Endothelial cell of umbilical vein (primary cell): ENCODE measurements around the gene PCTP.

ENCODE experiments used
- EZH2 ChIP-seq: IDR thresholded peaks from 2 replicates; pipeline ENCODE4 v1.6.1; 2012; ENCODE audit warnings: borderline replicate concordance, low read depth, mild to moderate bottlenecking, moderate library complexity, low read length, inconsistent platforms; ENCODE audit not compliant: severe bottlenecking
- FOS ChIP-seq: IDR thresholded peaks from 2 replicates; pipeline ENCODE4 v1.6.1; 2011; ENCODE audit warnings: mild to moderate bottlenecking, low read length, moderate library complexity, borderline replicate concordance; ENCODE audit not compliant: insufficient read depth
- JUN ChIP-seq: IDR thresholded peaks from 2 replicates; pipeline ENCODE4 v1.6.1; 2011; ENCODE audit warnings: borderline replicate concordance, low read depth; ENCODE audit not compliant: insufficient read length, insufficient read depth
- MYC ChIP-seq: IDR thresholded peaks from one replicate; pipeline ENCODE4 v1.6.1; 2011; ENCODE audit warnings: mild to moderate bottlenecking, low read depth, low read length
- POLR2A ChIP-seq: IDR thresholded peaks from 2 replicates; pipeline ENCODE4 v1.6.1; 2012; ENCODE audit warnings: low read depth, mild to moderate bottlenecking, control low read depth, low read length
- TF ChIP-seq, protein P1 (sequence below), 2 donors: IDR thresholded peaks; 1 replicate in 1 of 2; 2 replicates in 1 of 2; pipeline ENCODE4 v1.5.1; 2011; ENCODE audit warnings: low read length in 2 of 2, mild to moderate bottlenecking in 2 of 2, moderate library complexity in 2 of 2, control low read depth in 1 of 2, inconsistent platforms in 1 of 2, low read depth in 1 of 2; ENCODE audit not compliant: insufficient read depth in 1 of 2; ENCODE audit errors: extremely low read depth in 1 of 2

DNA sequence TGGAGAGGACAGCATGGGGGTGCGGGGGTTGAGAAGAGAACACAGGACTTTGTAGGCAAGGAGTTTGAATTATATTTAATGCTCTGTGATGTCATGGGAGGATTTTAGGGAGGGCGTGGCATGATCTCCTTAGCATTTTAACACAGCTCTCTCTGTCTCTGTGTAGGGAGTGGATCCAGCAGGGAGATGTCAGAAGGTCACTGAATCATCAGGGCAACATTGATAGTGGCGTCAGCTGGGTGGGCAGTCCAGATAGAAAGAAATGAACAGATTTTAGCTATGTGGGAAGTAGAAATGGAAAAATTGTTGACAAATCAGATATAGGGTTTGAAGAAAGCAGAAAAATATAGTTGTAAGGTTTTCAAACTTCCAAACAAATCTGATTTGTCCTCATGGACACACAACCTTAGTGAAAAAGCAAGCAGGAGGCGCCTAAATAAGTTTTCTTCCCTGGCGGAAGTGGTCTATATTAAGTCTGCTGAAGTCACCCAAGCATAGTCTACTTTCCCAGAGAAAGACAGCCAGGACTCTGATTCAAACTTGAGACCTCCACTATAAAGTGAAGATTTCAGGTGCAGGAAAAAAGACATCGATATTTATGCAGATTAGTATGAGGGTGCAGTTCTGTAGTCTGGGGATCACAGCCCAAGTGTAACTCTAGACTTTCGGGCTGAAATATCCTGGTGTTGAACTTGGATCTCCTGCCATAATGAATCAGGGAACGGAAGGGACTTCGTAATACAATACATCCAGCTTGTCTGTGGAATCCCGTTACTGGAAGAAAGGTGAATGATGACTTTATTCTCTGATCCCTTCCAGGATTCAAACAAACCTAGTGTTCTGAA, 10.1 kb upstream of the PCTP start:
- TF ChIP-seq, protein P1, sequence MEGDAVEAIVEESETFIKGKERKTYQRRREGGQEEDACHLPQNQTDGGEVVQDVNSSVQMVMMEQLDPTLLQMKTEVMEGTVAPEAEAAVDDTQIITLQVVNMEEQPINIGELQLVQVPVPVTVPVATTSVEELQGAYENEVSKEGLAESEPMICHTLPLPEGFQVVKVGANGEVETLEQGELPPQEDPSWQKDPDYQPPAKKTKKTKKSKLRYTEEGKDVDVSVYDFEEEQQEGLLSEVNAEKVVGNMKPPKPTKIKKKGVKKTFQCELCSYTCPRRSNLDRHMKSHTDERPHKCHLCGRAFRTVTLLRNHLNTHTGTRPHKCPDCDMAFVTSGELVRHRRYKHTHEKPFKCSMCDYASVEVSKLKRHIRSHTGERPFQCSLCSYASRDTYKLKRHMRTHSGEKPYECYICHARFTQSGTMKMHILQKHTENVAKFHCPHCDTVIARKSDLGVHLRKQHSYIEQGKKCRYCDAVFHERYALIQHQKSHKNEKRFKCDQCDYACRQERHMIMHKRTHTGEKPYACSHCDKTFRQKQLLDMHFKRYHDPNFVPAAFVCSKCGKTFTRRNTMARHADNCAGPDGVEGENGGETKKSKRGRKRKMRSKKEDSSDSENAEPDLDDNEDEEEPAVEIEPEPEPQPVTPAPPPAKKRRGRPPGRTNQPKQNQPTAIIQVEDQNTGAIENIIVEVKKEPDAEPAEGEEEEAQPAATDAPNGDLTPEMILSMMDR (IDR thresholded peaks at IDR 0.05; ENCODE audit: extremely low read depth in 1 of 2, insufficient read depth in 1 of 2, low read depth in 1 of 2, low read length in 2 of 2): no peak
- no peak for TF ChIP-seq POLR2A
- no peak for TF ChIP-seq EZH2
- TF ChIP-seq MYC: no peak
- no peak for TF ChIP-seq FOS
- no peak for TF ChIP-seq JUN
